HG02852 (cell line): ENCODE measurements around the gene A1BG.
A peak's percentile ranks its signal among the peaks of the same experiment; 100 is the strongest.

Experiments used
- ATAC-seq: cut with Tn5 transposase; IDR thresholded peaks from one replicate; pipeline ENCODE4 v1.9.1; 2021; ENCODE audit warnings: mild to moderate bottlenecking, moderate library complexity; ENCODE audit not compliant: unreplicated experiment

A1BG gene

GRCh38 chr19:58352760-58353671 lies at the start of gene A1BG:
Gene A1BG, minus strand, starts transcription at chr19:58353492. Its CDS starts 55 bp downstream, at chr19:58353437.
- no peak for ATAC-seq

- no peak for ATAC-seq
Measured at GRCh38 chr19:58401840-58402421, 48.6 kb upstream of the A1BG start.

- peak; percentile 97 for ATAC-seq
Measured at GRCh38 chr19:58400916-58401839, 47.9 kb upstream of the A1BG start.

GRCh38 chr19:58400316-58400915 lies 47.1 kb upstream of the A1BG start:
- no peak for ATAC-seq

GRCh38 chr19:58399903-58400302 lies 46.6 kb upstream of the A1BG start:
- no peak for ATAC-seq

GRCh38 chr19:58398545-58398944 lies 45.3 kb upstream of the A1BG start:
- no peak for ATAC-seq

- no peak for ATAC-seq
Measured at GRCh38 chr19:58398087-58398486, 44.8 kb upstream of the A1BG start.

- ATAC-seq = no peak
Measured at GRCh38 chr19:58397533-58398037, 44.3 kb upstream of the A1BG start.

- no peak for ATAC-seq
Measured at GRCh38 chr19:58396691-58397532, 43.6 kb upstream of the A1BG start.

GRCh38 chr19:58395979-58396627 lies 42.8 kb upstream of the A1BG start:
- no peak for ATAC-seq

- ATAC-seq = no peak
Measured at GRCh38 chr19:58395220-58395978, 42.1 kb upstream of the A1BG start, which contains the start of gene RNF225. Gene RNF225, plus strand, starts transcription at chr19:58395656. Its CDS starts 434 bp downstream, at chr19:58396090.

GRCh38 chr19:58394821-58395219 lies 41.5 kb upstream of the A1BG start:
- no peak for ATAC-seq

GRCh38 chr19:58393725-58394033 lies 40.4 kb upstream of the A1BG start:
- no peak for ATAC-seq

GRCh38 chr19:58392945-58393724 lies 39.8 kb upstream of the A1BG start:
- ATAC-seq = no peak

- no peak for ATAC-seq
Measured at GRCh38 chr19:58388175-58388526, 34.9 kb upstream of the A1BG start.

- no peak for ATAC-seq
Measured at GRCh38 chr19:58387338-58388174, 34.3 kb upstream of the A1BG start.
